Cardiac fibroblast (primary cell): ENCODE measurements around the gene GJB1.
"Not testable (repeated sequence)": the region's sequence is repeated elsewhere in the genome, so short reads cannot be mapped to it uniquely, and the experiment has no call there.

Experiments used
- DNase-seq, 2 donors: peaks; one replicate each; pipeline versions ENCODE4 v3.0.0 to v3.0.0-alpha.2; 2010; ENCODE audit warnings: low read depth in 2 of 2
- H3K4me3 ChIP-seq, 2 donors: replicated peaks in 1 of 2; 1 replicate in 1 of 2; 2 replicates in 1 of 2; pipeline ENCODE4 v1.5.1; 2011; ENCODE audit warnings: low read depth in 2 of 2, low read length in 2 of 2, mild to moderate bottlenecking in 2 of 2, moderate library complexity in 1 of 2
- CTCF ChIP-seq: IDR thresholded peaks from one replicate; pipeline ENCODE4 v1.5.1; 2011; ENCODE audit warnings: low read depth, mild to moderate bottlenecking, low read length, inconsistent platforms

The GJB1 gene

GRCh38 chrX:71269801-71270395 is 46.9 kb downstream of the GJB1 start:
- DNase-seq = no peak
- H3K4me3 ChIP-seq = no peak overlapping the region
- no peak for TF ChIP-seq CTCF

GRCh38 chrX:71272313-71272712 is 49.3 kb downstream of the GJB1 start:
- not testable (repeated sequence) for H3K4me3 ChIP-seq, DNase-seq
